Stimulated activated CD4-positive, alpha-beta T cell treated with anti-CD3 and anti-CD28 coated beads, Interleukin-2, amount 100 ng/mL, for 4 hours (primary cell): ENCODE data around the gene SNAPC3.
"Not testable (repeated sequence)": the region's sequence is repeated elsewhere in the genome, so short reads cannot be mapped to it uniquely, and the experiment has no call there.

Experiments used
- DNase-seq: peaks from one replicate; pipeline ENCODE4 v3.0.0-alpha.2; 2020; ENCODE audit warnings: low read depth

Gene SNAPC3

GRCh38 chr9:15423231-15423985 is 732 bp downstream of the SNAPC3 start:
- DNase-seq: no peak

- no peak for DNase-seq
Measured at GRCh38 chr9:15426019-15426418, 3.3 kb downstream of the SNAPC3 start.

GRCh38 chr9:15427702-15428101 is 5.0 kb downstream of the SNAPC3 start:
- not testable (repeated sequence) for DNase-seq

- DNase-seq: no peak
Measured at GRCh38 chr9:15430920-15431844, 8.5 kb downstream of the SNAPC3 start.

GRCh38 chr9:15433191-15433590 is 10.5 kb downstream of the SNAPC3 start:
- no peak for DNase-seq

GRCh38 chr9:15433661-15434060 is 11.0 kb downstream of the SNAPC3 start:
- DNase-seq: no peak

- DNase-seq: no peak
Measured at GRCh38 chr9:15438891-15439290, 16.2 kb downstream of the SNAPC3 start.

GRCh38 chr9:15441841-15442240 is 19.2 kb downstream of the SNAPC3 start:
- not testable (repeated sequence) for DNase-seq

- DNase-seq: not testable (repeated sequence)
Measured at GRCh38 chr9:15442264-15442663, 19.6 kb downstream of the SNAPC3 start.

- DNase-seq: no peak
Measured at GRCh38 chr9:15444141-15444540, 21.5 kb downstream of the SNAPC3 start.

GRCh38 chr9:15453956-15454355 is 31.3 kb downstream of the SNAPC3 start:
- no peak for DNase-seq

- DNase-seq: no peak
Measured at GRCh38 chr9:15461056-15461455, 38.4 kb downstream of the SNAPC3 start.

- DNase-seq: no peak
Measured at GRCh38 chr9:15461601-15462000, 38.9 kb downstream of the SNAPC3 start.

- DNase-seq: no peak
Measured at GRCh38 chr9:15468145-15468544, 45.5 kb downstream of the SNAPC3 start.

- no peak for DNase-seq
Measured at GRCh38 chr9:15469406-15469805, 46.7 kb downstream of the SNAPC3 start.

GRCh38 chr9:15469862-15470261 is 47.2 kb downstream of the SNAPC3 start:
- no peak for DNase-seq

GRCh38 chr9:15475923-15476536 is 53.4 kb downstream of the SNAPC3 start:
- DNase-seq: no peak

- DNase-seq: no peak
Measured at GRCh38 chr9:15480028-15480427, 57.4 kb downstream of the SNAPC3 start.

- DNase-seq: no peak
Measured at GRCh38 chr9:15482146-15482545, 59.5 kb downstream of the SNAPC3 start.

- DNase-seq: no peak
Measured at GRCh38 chr9:15484802-15485201, 62.1 kb downstream of the SNAPC3 start.

GRCh38 chr9:15485836-15486666 is 63.4 kb downstream of the SNAPC3 start:
- DNase-seq: no peak

GRCh38 chr9:15491950-15492349 is 69.3 kb downstream of the SNAPC3 start:
- no peak for DNase-seq
